Thyroid gland (tissue), 4 donors: ENCODE data around the gene MZT2A. TPM values are rescaled to one million over a fixed set of nuclear protein-coding genes. Genes with fewer than 3 reads are reported as not detected.
"Not testable (repeated sequence)": the region's sequence is repeated elsewhere in the genome, so short reads cannot be mapped to it uniquely, and the experiment has no call there.

Experiments used
- DNase-seq, 2 donors: peaks; one replicate each; pipeline ENCODE4 v3.0.0-alpha.2; 2019
- H3K27ac ChIP-seq, 3 donors: fragments of 200-600 bp; sonication (generic); 1 replicate in 2 of 3; 2 replicates in 1 of 3; pipeline ENCODE4 v1.5.1; 2016 to 2019; ENCODE audit warnings: mild to moderate bottlenecking in 1 of 3, moderate library complexity in 1 of 3
- H3K27me3 ChIP-seq: fragments of 200-600 bp; sonication (generic); one replicate; pipeline ENCODE4 v1.5.1; 2019
- H3K36me3 ChIP-seq, 2 donors: fragments of 200-600 bp; sonication (generic); one replicate each; pipeline ENCODE4 v1.5.1; 2016 to 2019
- H3K4me1 ChIP-seq, 2 donors: fragments of 200-600 bp; sonication (generic); one replicate each; pipeline ENCODE4 v1.5.1; 2017 to 2019
- H3K4me3 ChIP-seq, 3 donors: fragments of 200-600 bp; sonication (generic); replicated peaks in 1 of 3; 1 replicate in 2 of 3; 2 replicates in 1 of 3; pipeline ENCODE4 v1.5.1; 2016; ENCODE audit warnings: mild to moderate bottlenecking in 1 of 3
- H3K9me3 ChIP-seq: fragments of 200-600 bp; sonication (generic); one replicate; pipeline ENCODE4 v1.5.1; 2017
- WGBS, 2 donors: methylation state at CpG; one replicate each; pipeline ENCODE4 v1.1.5; 2017; 5-methylcytosine and 5-hydroxymethylcytosine counted together
- intact Hi-C: fragments of 100-400 bp; cut with DNase I; formaldehyde crosslinking; loops from one replicate; pipeline ENCODE4 v1.15.1; 2023
- microRNA-seq: library from miRNA; unstranded; fragments of <30 nt; microRNA quantifications from one replicate; pipeline ENCODE4, GENCODE V29; 2016
- total RNA-seq, 4 donors: library from RNA; depleted of rRNA; stranded (reverse); fragments of >200 nt; gene quantifications; one replicate each; pipeline ENCODE4 v1.2.3, GENCODE V29; 2016

Gene MZT2A
- total RNA-seq, 4 donors from 2014 or later, result 60.6 to 116 (median 91.8) TPM

DNA sequence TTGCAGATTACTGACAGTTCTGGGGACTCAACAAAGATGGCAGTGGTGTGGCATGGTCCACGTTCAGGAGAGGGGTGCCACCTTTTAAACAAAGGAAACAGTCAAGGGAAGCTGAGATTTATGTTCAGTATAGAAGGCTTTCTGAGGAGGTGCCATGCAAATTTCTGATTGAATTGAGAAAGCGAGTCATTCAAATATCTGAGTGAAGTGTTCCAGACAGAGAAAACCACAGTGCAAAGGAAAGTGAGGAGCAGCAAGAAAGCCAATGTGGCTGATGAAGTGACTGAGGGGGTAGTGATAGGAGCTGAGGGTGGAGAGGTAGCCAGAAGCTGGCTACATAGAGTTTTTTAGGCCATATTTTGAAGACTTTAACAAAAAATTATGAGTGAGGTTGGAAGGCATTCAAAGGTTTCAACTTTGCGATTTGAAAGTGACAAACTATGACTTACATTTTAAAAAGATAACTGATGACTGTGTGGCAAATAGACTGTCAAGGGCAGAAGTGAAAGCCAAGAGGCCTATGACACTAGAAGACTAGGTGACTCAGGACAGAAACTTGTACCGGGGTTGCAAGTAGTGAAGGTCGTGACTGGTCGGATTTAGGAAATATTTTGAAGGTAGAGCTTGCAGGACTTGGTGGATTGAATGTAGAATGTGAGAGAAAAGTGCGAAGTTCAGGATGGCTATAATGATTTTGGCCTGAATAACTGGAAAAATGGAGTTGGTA, 51.3 kb downstream of the MZT2A start:
- H3K36me3 ChIP-seq, H3K9me3 ChIP-seq, intact Hi-C loops, H3K27me3 ChIP-seq, H3K27ac ChIP-seq, H3K4me1 ChIP-seq, H3K4me3 ChIP-seq, DNase-seq: not testable (repeated sequence)
- 74 to 82% methylated on average over 7 of the region's 7 CpGs for WGBS, 2 donors

Small RNA genes within 50 kb of the gene (microRNA-seq; reads per million reads assigned to microRNA genes)
- gene MIR4784, result not detected

Other genes with a start within 250 kb of the MZT2A start
- gene RAB6D, start 128.2 kb downstream of the MZT2A start, total RNA-seq, result not detected
- 1 to 10 TPM in 1 of 4 donors, not detected in 3; 1.3 TPM for gene TUBA3D, start 16.3 kb downstream of the MZT2A start, total RNA-seq
- gene CCDC74A, start 35.5 kb upstream of the MZT2A start, total RNA-seq, result 10 to 100 TPM in 2 of 4 donors, 1 to 10 TPM in 2; 3.3 to 21.6 (median 9.4) TPM